ENCODE results near the gene GRIA4. TPM values are rescaled to one million over a fixed set of nuclear protein-coding genes. Genes with fewer than 3 reads are reported as not detected.

GRIA4 gene
- polyA plus RNA-seq, 1 of the 3 experiments (the other 2 are of a cell fraction) = 0.02 TPM

DNA sequence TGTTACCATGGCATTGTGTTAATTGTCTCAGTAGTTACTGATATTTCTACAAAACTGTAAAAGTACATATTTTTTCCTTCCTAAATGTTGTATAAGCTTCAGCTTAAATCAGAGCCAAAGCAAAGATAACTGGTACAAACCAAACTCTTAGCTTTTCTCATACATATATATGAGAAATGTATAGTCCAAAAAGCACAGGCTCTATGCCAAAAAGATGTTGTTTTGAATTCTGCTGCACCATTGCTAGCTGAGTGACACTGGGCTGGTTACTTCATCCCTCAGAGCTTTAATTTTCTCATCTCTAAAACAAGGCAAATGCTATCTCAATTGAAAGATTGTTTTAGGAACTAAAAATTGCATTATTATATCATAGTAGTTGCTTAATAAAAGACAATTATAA is 6.7 kb upstream of the GRIA4 start:
- H3K9me2 ChIP-seq = no peaks in the 10 kb centered on the region; the same call in 1 of the 2 replicates
- TF ChIP-seq JUND (IDR thresholded peaks at IDR 0.05) (no peak), EZH2phosphoT487 (IDR thresholded peaks at IDR 0.05; ENCODE audit: borderline replicate concordance, low read depth) (no peak), FOXJ3 (CRISPR knock-in tag; IDR thresholded peaks at IDR 0.05) (no peak), SIN3A (IDR thresholded peaks at IDR 0.05; ENCODE audit: borderline replicate concordance, low read depth, low read length) (no peak), POLR2AphosphoS5 (IDR thresholded peaks at IDR 0.05; ENCODE audit: low read depth, low read length) (no peak), RXRA (IDR thresholded peaks at IDR 0.05; ENCODE audit: borderline replicate concordance, low read depth) (no peak), SMC3 (IDR thresholded peaks at IDR 0.05; ENCODE audit: low read depth, low read length) (no peak), TCF12 (IDR thresholded peaks at IDR 0.05) (no peak)
- TF ChIP-seq, protein P1, sequence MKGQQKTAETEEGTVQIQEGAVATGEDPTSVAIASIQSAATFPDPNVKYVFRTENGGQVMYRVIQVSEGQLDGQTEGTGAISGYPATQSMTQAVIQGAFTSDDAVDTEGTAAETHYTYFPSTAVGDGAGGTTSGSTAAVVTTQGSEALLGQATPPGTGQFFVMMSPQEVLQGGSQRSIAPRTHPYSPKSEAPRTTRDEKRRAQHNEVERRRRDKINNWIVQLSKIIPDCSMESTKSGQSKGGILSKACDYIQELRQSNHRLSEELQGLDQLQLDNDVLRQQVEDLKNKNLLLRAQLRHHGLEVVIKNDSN (IDR thresholded peaks at IDR 0.05; ENCODE audit: borderline replicate concordance, low read depth) = no peak
- no peak overlapping the region for H3K4me3 ChIP-seq (ENCODE audit: low read depth in 2 of 2, low read length in 1 of 2)
- no peaks in the 10 kb centered on the region for H3K9me3 ChIP-seq
- no peak overlapping the region for H3K4me2 ChIP-seq
- no peaks in the 10 kb centered on the region for H3K79me2 ChIP-seq (ENCODE audit: insufficient read depth)
- H3K27ac ChIP-seq (ENCODE audit: low read depth in 2 of 2, low read length in 1 of 2) = no peak overlapping the region
- H3K9ac ChIP-seq = no peak overlapping the region
- no peaks in the 10 kb centered on the region for H3K27me3 ChIP-seq (ENCODE audit: insufficient read depth)
- H3F3A ChIP-seq (replicated peaks; ENCODE audit: insufficient read depth) = no peaks in the 10 kb centered on the region
- no peak for DNase-seq
- ChIA-PET POLR2A (no interaction called here), CTCF (interaction anchor here (0.8 kb wide), 1 partner anchor 656 kb away, joined by 3 read pairs; no protein-coding TSS in a partner anchor)
- H3K4me1 ChIP-seq (ENCODE audit: control insufficient read depth in 1 of 2, insufficient read depth in 2 of 2, low read depth in 1 of 2, low read length in 1 of 2) = no peaks in the 10 kb centered on the region
- no peaks in the 10 kb centered on the region for H4K20me1 ChIP-seq (ENCODE audit: insufficient read depth)
- no peak overlapping the region for H2AFZ ChIP-seq (ENCODE audit: low read depth)
- H3K36me3 ChIP-seq (replicated peaks in 1 of 2; ENCODE audit: control insufficient read depth in 1 of 2, insufficient read depth in 2 of 2, low read length in 1 of 2) = no peaks in the 10 kb centered on the region

DNA sequence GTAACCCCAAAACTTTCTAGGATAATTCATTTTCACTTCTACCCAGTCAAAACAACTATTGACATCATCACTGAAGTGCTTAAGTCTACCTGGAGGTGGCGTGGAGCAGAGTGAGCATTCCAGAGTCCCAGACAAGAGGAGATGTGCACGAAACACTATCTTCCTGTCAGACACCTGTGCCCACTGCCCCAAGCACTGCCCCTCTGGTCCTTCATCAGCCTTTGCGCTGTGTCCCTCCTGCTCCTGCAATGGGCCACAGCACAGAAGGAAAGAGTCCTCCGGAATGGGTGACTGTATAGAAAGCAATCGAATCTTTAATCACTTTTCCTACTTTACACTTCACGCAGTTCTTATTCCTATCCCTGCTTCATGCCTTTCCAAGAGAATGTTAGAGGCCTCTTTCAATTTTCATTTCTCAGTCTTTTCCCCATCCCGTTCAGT is 512 bp upstream of the GRIA4 start:
- ChIA-PET CTCF (no interaction called here), POLR2A (no interaction called here)
- Histone ChIP-seq H2AFZ (ENCODE audit: low read depth) (no peak overlapping the region), H3K27me3 (ENCODE audit: insufficient read depth) (peaks cover 34% of the 10 kb centered on the region), H3K9me2 (no peaks in the 10 kb centered on the region), H4K20me1 (ENCODE audit: insufficient read depth) (no peaks in the 10 kb centered on the region), H3K9me3 (no peaks in the 10 kb centered on the region), H3K27ac (ENCODE audit: low read depth in 2 of 2, low read length in 1 of 2) (no peak overlapping the region), H3K4me2 (peak overlapping the region; percentile 88), H3K79me2 (ENCODE audit: insufficient read depth) (no peaks in the 10 kb centered on the region), H3K4me1 (ENCODE audit: control insufficient read depth in 1 of 2, insufficient read depth in 2 of 2, low read depth in 1 of 2, low read length in 1 of 2) (peaks cover 0 to 7% of the 10 kb centered on the region in 2 experiments; a peak in 2 of 4 replicates), H3K36me3 (replicated peaks in 1 of 2; ENCODE audit: control insufficient read depth in 1 of 2, insufficient read depth in 2 of 2, low read length in 1 of 2) (no peaks in the 10 kb centered on the region), H3F3A (replicated peaks; ENCODE audit: insufficient read depth) (no peaks in the 10 kb centered on the region), H3K4me3 (ENCODE audit: low read depth in 2 of 2, low read length in 1 of 2) (peak overlapping the region; percentile 32 to 52; a peak in 3 of 4 replicates), H3K9ac (no peak overlapping the region)
- TF ChIP-seq MXI1 (IDR thresholded peaks at IDR 0.05; ENCODE audit: low read depth, low read length) (no peak), SMC3 (IDR thresholded peaks at IDR 0.05; ENCODE audit: low read depth, low read length) (0 out of 2 replicates have a peak, but pooled peaks have one; percentile 19), CHD2 (IDR thresholded peaks at IDR 0.05; ENCODE audit: low read length, partially characterized antibody) (no peak), RFX5 (IDR thresholded peaks at IDR 0.05; ENCODE audit: low read length) (no peak), RAD21 (IDR thresholded peaks at IDR 0.05; ENCODE audit: low read length) (peak; percentile 50)
- TF ChIP-seq, protein P2, sequence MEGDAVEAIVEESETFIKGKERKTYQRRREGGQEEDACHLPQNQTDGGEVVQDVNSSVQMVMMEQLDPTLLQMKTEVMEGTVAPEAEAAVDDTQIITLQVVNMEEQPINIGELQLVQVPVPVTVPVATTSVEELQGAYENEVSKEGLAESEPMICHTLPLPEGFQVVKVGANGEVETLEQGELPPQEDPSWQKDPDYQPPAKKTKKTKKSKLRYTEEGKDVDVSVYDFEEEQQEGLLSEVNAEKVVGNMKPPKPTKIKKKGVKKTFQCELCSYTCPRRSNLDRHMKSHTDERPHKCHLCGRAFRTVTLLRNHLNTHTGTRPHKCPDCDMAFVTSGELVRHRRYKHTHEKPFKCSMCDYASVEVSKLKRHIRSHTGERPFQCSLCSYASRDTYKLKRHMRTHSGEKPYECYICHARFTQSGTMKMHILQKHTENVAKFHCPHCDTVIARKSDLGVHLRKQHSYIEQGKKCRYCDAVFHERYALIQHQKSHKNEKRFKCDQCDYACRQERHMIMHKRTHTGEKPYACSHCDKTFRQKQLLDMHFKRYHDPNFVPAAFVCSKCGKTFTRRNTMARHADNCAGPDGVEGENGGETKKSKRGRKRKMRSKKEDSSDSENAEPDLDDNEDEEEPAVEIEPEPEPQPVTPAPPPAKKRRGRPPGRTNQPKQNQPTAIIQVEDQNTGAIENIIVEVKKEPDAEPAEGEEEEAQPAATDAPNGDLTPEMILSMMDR (IDR thresholded peaks at IDR 0.05) = peak; percentile 33
- 45% methylated on average over 7 of the region's 7 CpGs for WGBS (ENCODE audit: low lambda C conversion rate)
- peak; percentile 59 for DNase-seq

All from SK-N-SH (cell line).